Adrenal gland (tissue), 5 donors: ENCODE data around the gene LRP1B.

ENCODE experiments used
- CTCF ChIP-seq, 6 experiments: fragments of 450-650 bp in 4 of 6; fragments of 200-600 bp in 2 of 6; sonication (generic) in 1 of 6; IDR thresholded peaks; 1 replicate in 5 of 6; 2 replicates in 1 of 6; pipeline versions ENCODE4 v1.5.1 to v1.8.0; 2016 to 2021; ENCODE audit warnings: antibody characterized with exemption in 6 of 6, mild to moderate bottlenecking in 2 of 6, moderate library complexity in 1 of 6
- POLR2A ChIP-seq, 2 donors: fragments of 450-650 bp; IDR thresholded peaks; one replicate each; pipeline ENCODE4 v1.6.1; 2017; ENCODE audit warnings: antibody characterized with exemption in 2 of 2, mild to moderate bottlenecking in 2 of 2, moderate library complexity in 1 of 2
- donor health status: DM: no; HTN: no; CAD: no.

GRCh38 chr2:141828761-141829160, 302.1 kb downstream of the LRP1B start:
- TF ChIP-seq CTCF (IDR thresholded peaks at IDR 0.05) (no peak), POLR2A (IDR thresholded peaks at IDR 0.05) (no peak)
